Stimulated activated CD8-positive, alpha-beta memory T cell treated with anti-CD3 and anti-CD28 coated beads, Interleukin-2, amount 100 ng/mL, for 1 hour (primary cell): Measurements from ENCODE around the gene LRRTM2.
"Not testable (repeated sequence)": the region's sequence is repeated elsewhere in the genome, so short reads cannot be mapped to it uniquely, and the experiment has no call there.

Experiments
- DNase-seq, 2 donors: peaks; one replicate each; pipeline ENCODE4 v3.0.0-alpha.2; 2020; ENCODE audit warnings: low read depth in 2 of 2

The LRRTM2 gene

DNA sequence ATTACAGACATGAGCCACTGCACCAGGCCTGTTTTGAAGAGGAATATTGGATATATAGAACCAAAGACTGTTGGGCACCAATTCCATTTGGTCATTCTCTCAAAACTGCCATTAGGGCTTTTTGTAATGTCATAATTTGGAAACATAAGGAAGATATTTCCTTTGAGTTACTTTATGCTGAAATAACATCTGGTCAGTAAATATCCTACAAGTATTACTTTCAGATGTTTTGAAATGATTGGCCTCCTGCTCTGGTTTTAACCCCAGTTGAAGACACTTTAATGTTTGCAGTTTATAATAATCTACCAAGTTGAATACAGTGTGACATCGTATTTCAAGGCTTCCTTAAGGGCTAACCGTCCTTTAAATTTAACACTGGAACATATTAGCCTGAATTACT lies 33.6 kb downstream of the LRRTM2 start:
- DNase-seq: no peak

DNA sequence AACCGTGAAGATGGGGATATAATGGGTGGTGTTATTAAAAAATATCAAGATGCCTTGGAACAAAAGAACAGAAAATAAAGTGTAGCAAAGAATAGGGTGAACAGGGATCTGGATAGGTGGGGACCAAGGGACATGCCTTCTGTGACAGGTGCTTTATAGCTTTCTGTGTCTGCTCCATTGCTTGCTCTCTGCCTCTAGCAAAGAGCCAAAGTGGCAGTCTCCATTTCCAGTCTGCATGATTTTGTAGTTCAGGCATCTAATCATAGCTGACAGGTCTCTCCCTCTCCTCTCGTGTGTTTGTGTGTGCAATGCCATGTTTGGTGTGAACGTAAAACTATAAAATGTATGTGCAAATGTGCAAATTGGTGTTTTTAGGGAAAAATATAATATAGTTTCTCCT lies 35.0 kb downstream of the LRRTM2 start:
- no peak for DNase-seq

DNA sequence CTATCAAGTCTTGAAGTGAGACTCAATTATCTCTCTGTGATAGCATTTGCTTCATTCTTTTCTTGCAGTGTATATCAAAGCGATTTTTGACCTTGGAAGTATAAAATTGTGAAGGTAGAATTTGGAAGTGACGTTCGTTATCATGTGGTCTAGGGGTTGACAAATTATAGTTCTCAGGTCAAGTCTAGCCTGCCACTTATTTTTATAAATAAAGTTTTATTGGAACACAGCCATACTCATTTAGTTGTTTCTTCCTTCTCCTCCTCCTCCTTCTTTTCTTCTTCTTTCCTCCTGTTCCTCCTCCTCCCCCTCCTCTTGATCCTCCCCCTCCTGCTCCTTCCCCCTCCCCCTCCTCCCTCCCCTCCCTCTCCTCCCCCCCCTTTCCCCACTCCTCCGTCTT lies 38.0 kb downstream of the LRRTM2 start:
- no peak for DNase-seq

DNA sequence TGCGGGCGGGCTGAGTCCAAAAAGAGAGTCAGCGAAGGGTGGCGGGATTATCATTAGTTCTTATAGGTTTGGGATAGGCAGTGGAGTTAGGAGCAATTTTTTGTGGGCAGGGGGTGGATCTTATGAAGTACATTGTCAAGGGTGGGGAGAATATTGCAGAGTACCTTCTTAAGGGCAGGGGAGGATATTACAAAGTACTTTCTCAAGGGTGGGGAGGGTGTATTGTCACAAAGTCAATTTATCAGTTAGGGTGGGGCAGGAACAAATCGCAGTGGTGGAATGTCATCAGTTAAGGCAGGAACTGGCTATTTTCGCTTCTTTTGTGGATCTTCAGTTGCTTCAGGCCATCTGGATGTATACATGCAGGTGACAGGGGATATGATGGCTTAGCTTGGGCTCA lies 40.3 kb downstream of the LRRTM2 start:
- DNase-seq: not testable (repeated sequence)

DNA sequence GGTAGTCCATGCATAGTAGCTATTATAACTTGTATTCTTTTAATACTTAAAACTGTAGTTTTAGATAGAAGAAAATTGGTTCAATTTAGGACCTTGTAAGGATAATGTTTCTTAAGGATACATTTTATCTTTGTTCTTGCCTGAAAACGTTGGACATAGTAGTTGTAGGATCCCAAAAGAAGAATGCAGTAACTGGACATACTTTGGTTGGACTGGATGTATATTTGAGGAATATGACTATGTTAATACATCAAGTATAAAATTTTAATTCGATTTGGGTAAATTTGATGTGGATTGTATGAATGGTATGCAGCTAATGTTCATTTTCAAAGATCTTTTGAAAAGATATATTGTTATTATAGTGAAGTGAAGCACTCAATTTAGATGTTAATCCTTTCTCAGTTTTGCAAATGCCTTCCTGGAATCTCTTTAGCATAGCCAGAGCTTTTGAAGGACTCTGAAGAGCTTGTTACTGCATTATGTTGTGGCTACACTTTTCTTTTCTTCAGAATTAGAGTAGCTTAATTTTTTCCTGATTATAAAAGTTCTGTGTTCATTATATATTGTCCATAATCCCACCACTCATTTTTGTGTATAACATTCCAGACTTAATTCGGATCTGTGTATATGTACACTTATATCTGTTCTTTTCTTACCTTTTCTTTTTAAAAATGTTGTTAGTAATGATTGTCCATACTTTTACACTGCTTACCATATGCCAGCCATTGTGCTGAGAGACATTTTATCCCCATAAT lies 41.2 kb downstream of the LRRTM2 start:
- no peak for DNase-seq

DNA sequence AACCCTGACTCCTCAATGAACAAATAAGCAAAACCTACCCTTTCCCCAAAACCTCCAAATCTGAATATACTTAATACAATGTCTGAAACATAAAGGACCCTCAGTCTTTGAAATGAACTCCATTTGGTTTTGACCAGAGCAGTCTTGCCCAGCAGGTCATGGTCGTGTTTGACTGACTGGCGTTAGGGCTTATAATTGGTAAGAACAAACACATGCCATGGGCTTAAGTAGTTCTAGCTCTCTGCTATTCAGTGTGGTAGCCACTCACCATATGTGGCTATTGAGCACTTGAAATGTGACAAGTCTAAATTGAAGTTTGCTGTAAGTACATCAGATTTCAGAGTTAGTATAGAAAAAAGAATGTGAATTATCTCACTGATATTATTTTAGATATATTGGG lies 42.1 kb downstream of the LRRTM2 start:
- no peak for DNase-seq

DNA sequence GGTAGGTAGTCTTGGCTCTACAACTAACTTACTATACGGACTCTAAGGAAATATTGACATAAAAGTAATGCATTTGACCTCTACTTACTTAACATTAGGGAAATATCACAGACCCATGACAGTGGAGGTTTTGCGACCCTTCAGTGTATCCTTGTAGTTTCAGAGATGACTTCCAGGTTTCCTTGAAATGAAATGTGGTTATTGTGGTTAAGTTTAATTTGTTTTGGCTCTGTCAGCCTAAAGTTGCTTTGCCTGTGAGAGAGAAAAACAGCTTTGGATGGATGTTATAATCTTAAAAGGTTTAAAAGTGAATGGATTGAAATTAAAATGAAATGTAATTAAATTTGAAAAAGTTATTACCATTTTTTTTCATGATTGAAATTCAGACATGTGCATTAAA lies 42.9 kb downstream of the LRRTM2 start:
- no peak for DNase-seq

DNA sequence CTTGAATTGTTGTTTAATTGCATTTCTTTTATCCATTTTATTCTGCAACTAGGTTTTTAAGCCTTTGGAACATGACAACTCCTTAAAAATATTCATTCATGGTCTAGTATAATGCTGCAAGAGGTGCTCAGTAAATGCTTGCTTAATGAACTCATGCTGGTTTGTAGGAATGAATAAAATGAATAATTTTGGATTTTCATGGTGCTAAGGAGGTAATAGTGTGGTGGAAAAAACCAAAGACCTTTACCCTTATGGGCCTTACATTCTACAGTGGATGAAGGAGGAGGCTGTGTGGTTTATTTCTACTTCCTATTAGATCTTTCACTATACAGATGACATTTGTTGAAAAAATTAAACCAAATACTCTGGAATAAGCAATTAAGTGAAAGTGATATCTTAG lies 43.4 kb downstream of the LRRTM2 start:
- no peak for DNase-seq

DNA sequence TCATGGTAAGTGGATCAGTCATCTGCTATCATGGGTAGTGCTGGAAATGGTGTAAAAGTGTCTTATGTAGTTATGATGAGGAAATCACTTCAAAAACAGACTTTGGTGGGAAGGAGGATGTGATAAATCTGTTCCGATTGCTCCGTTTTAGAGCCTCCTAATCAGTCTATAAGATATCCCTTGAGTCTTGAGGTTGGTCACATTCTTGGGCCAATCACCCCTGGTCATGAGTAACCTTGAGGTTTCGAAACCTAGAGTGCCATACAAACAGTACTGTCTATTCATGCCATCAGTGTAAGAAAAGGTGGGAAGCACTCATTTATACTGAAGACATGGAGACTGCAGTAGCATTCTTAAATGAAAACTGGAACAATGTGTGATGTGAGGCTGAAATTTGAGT lies 45.8 kb downstream of the LRRTM2 start:
- DNase-seq: no peak

DNA sequence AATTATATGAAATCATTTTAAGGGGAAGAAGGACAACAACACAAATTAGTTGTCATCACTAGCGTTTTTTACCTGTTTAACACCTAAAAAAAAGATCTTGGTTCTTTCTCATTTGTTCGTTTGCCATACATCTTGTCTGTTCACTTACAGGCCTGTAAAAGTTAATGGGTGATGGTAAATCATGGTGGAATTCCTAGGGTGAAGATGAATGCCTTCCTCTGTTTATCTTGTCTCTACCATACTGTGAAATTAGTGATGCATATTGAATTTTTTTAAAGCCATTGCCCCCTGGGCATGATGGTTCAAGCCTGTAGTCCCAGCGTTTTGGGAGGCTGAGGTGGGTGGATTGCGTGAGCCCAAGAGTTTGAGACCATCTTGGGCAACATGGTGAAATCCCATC lies 46.6 kb downstream of the LRRTM2 start:
- no peak for DNase-seq

DNA sequence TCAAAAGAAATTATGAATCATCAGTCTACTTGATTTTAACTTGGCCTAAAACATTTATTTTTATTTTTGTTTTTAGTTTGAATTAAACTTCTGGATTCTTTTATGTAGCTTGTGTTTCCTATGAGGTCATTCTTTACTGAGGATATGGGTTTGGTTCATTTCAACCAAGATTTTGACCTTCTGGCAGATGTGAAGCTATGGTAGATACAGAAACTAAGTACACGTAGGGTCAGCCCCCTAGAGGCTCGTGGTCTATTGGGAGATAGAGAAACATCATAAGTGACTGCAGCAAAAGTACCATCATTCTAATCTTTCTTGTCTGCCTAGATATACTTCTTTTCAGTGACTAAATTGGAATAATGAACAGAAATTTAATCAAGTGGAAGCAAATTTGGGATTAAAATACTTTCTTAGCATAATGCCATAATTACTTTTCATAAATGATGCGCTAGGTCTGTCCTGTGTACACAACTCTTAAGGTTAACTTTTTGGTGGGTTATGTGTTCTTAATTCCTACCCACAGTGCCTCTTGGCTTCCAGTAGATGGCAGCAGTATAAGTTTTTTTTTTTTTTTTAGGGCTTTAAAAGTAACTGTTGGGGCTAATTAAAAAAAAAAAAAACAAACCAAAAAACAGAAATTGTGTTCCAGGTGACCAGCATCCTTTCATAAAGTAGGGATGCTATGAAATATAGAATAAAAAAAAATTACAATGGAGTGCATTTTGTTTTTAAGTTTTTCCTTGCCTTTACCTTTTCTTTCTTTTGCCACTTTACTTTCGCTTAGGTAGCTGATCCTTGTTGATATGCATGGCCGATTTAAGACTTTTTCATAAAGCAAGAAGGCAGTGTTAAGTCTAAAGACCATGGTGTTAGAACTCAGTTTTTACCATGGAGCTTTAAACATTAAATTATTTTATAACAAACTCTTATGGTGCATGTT lies 49.9 kb downstream of the LRRTM2 start:
- DNase-seq: no peak

DNA sequence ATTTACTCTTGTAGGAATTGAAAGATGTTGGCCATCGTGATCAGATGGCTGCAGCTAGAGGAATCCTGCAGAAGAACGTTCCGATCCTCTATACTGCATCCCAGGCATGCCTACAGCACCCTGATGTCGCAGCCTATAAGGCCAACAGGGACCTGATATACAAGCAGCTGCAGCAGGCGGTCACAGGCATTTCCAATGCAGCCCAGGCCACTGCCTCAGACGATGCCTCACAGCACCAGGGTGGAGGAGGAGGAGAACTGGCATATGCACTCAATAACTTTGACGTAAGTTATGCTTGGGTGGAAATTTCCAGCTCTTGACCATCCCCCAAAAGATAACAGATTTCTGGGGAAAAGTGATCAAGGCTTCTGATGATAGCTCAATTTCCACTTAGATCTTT lies 50.6 kb downstream of the LRRTM2 start:
- DNase-seq: no peak

DNA sequence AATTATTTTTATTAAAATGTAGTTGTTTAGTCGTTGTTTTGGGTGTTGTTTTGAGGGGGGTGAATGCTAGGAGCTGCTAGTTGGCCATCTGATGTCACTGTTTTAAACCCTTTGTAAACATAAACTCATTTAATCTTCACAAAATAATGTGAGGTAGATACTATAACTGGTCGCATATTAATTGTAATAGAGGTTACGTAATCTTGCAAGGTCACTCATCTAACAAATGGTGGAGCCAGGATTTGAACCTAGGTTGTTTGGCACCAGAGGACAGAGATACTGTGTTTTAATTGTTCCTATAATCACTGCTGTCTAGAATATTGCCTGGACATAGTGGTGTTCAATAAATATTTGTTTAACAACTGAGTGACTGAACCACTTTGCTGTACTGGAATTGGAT lies 54.4 kb downstream of the LRRTM2 start:
- DNase-seq: no peak

DNA sequence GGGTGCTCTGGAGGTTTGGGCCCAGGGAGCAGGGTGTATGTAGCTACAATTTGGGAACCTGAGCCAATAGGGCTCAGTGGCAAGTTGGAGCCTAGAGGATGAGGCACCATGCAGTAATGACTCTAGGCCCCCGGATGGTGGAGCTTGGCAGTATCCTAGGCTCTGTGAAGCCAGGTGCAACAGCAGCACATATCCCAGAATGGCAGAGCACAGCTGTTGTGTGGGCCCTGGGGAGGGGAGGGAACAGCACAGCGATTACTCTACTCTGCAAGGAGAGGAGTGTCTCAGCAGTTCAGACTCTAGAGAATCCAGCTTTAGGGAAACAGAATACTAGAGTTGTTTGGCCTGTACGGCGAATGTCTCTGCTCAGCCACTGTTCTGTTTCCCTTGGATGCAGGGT lies 56.1 kb downstream of the LRRTM2 start:
- no peak for DNase-seq
